Subcutaneous adipose tissue (tissue), 4 donors: Measurements from ENCODE around the gene CFL1. TPM values are rescaled to one million over a fixed set of nuclear protein-coding genes. Genes with fewer than 3 reads are reported as not detected.

Source experiments
- total RNA-seq, 4 donors: library from RNA; depleted of rRNA; stranded (reverse); fragments of >200 nt; gene quantifications; one replicate each; pipeline ENCODE4 v1.1.0, GENCODE V29; 2016
- TF ChIP-seq, protein P1 (sequence below): fragments of 450-650 bp; IDR thresholded peaks from one replicate; pipeline ENCODE4 v1.5.1; 2016; ENCODE audit warnings: low read depth, mild to moderate bottlenecking, control low read depth, antibody characterized with exemption, moderate library complexity

CFL1 gene
- total RNA-seq, 4 donors from 2014 or later = 375 to 550 (median 447) TPM

DNA sequence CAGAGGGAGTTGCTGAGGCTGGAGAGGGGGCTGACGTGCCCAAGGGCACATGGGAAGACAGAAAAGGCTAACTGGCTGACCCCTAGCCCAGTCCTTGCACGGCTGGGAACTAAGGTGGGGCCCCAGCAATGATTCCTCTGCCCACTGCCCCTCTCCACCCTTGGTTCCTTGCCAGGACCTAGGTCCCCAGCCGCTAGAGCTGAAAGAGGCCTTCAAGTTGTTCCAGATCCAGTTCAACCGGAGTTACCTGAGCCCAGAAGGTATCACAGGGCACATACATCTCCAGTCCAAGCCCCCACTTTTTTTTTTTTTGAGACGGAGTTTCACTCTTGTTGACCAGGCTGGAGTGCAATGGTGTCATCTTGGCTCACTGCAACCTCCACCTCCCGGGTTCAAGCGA, 22.0 kb upstream of the CFL1 start:
- TF ChIP-seq, protein P1, sequence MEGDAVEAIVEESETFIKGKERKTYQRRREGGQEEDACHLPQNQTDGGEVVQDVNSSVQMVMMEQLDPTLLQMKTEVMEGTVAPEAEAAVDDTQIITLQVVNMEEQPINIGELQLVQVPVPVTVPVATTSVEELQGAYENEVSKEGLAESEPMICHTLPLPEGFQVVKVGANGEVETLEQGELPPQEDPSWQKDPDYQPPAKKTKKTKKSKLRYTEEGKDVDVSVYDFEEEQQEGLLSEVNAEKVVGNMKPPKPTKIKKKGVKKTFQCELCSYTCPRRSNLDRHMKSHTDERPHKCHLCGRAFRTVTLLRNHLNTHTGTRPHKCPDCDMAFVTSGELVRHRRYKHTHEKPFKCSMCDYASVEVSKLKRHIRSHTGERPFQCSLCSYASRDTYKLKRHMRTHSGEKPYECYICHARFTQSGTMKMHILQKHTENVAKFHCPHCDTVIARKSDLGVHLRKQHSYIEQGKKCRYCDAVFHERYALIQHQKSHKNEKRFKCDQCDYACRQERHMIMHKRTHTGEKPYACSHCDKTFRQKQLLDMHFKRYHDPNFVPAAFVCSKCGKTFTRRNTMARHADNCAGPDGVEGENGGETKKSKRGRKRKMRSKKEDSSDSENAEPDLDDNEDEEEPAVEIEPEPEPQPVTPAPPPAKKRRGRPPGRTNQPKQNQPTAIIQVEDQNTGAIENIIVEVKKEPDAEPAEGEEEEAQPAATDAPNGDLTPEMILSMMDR = no peak

DNA sequence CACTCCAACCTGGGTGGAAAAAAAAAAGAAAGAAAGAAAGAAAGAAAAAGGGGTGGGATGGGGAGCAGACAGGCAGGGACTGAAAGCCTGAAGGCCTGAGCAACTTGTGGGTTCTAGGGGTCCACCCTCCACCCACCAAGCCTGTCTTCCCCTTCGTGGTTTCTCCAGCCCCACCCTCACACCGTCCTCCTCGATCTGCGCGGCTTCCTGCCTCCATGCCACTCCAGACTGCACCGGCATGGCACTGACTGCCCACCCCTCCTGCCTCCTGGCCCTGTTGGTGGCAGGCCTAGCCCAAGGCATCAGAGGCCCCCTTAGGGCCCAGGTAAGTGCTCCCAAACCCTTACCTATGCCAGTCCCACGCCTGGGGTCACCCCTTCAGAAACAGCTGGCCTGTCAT, 21.6 kb upstream of the CFL1 start, which contains the start of gene CTSW:
CTSW (plus strand) TSS at position 221 of the 400 bp plus-strand sequence; CDS start at position 239, 18 bp downstream.
- TF ChIP-seq, protein P1 = no peak

GRCh38 chr11:65873318-65874156, 15.6 kb upstream of the CFL1 start:
- TF ChIP-seq, protein P1 = no peak

DNA sequence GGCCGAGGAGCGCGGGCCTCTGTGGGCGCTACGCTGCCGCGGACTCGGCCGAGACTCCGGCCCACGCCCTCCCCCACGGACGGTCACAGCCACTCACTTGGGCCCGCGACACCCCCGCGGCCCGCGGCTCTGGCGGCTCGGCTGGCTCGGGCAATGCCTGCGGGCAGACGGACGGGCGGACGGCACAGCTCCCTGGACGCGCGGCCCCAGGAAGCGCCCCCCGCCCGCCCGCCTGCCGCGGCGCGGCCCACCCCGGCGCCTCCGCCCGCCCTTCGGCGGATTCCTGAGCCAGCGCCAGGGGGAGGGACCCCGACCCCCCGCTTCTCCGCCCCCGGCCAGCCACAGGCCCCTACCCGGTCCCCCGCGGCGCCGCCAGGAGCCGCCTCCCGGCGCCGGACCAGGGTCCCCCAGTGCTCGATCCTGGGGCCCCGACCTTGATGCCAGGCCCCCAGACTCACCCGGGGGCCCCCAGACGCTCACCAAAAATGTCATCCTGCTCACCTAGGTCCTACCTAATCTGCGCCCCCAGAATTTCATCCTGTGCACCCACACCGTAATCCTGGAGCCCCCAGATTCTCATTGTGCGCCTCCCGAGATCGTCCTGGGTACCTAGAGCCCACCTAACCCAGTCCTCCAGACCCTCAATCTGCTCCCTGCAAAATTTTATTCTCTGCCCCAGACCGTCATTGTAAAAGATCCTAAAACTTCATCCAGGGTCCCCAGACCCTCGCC, 14.8 kb upstream of the CFL1 start, which contains the start of gene EFEMP2:
EFEMP2 (minus strand) TSS at position 215 of the 732 bp plus-strand sequence. CDS start 446 bp downstream, outside the sequence.
- TF ChIP-seq, protein P1 = no peak

GRCh38 chr11:65871811-65872548, 14.0 kb upstream of the CFL1 start:
- TF ChIP-seq, protein P1 = no peak

DNA sequence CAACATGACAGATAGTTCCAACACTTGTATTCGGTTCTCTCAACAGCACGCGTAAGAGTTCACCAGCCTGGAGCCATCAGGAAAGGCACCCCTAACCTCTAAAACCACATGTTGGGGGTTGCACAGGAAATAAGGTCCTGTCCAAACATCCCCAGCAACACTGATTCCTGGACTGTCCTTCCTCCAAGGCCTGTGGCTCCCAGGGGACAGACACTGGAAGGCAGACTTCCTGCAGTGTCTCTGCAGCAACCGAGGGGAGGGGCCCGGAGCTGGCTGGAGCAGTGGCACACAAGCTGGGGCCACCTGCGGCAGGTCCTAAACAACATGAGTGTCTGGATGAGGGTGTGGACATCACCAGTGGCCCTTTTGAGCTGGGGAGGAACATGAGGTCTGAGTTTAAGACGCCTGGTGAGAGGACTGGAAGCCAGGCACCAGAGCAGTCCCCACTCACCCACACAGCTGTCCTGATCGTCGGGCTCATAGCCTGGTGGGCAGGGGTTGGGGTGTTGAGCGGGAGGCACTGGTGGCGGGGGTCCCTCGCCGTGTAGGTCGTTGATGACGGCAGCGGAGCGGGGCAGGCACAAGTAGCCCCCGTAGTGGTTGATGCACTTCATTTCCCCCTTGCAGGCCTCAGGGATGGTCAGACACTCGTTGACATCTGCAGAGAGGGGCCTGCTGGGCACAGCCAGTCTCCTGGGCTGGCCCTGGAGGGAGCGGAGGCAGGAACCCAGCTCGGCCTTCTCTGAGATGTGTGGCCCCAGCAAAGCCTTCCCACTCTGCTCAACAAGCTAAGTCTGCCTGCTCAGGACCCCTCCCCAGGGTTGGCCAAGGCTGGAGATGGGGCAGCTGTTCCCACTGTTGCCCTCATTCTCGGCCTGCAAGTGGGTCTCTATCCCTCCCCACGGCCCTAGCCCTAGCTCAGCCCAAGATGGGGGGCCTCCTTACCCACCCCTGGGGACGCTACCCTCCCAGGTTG, 13.0 kb upstream of the CFL1 start:
- TF ChIP-seq, protein P1 = no peak
